ENCODE results near the gene CLK4.

Gene CLK4

DNA sequence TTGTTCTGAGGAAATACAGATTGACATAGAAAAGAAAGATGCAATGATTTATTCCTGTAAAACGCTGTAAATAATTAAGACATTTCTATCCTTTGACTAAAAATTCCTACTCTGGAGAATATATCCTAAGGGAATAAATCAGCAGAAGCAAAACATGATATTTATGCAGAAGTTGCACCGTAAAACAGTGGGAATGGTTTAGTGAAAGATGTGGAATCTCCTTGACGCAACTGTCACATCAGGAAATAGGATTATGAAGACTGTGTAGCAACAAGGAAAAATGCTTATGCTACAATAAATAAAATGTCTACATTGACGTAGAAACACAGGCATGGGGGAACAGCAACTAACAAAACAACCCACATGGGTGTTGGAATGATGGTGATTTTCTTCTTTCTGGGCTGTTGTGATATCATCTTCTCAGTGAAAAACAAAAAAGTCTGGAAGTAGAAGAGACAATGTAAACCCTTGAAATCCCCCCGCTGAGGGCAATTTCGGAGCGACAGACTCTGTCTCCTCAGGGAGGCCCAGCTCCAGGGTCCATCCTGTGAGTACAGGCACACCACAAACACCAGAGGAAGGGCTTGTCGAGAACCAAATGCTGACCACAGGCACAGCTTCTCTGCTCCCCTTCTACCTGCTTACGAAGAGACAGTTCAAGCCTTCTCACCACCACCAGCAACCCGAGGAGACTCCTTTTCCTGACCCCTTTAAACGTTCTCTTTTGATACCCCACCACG is 61.9 kb downstream of the CLK4 start:
- H3K27me3 Mint-ChIP-seq: peaks cover 41 to 60% of the 10 kb centered on the region in 2 donors
- H3K4me1 Mint-ChIP-seq: peaks cover 0 to 5% of the 10 kb centered on the region in 2 donors
- no peak for DNase-seq
- no peak overlapping the region for H3K4me3 Mint-ChIP-seq
- H3K9me3 Mint-ChIP-seq: peaks cover 3 to 4% of the 10 kb centered on the region in 2 donors
- peaks cover 2 to 3% of the 10 kb centered on the region in 2 donors for H3K36me3 Mint-ChIP-seq
- no peak overlapping the region for H3K27ac Mint-ChIP-seq
- no peak for ATAC-seq (replicated peaks)

DNA sequence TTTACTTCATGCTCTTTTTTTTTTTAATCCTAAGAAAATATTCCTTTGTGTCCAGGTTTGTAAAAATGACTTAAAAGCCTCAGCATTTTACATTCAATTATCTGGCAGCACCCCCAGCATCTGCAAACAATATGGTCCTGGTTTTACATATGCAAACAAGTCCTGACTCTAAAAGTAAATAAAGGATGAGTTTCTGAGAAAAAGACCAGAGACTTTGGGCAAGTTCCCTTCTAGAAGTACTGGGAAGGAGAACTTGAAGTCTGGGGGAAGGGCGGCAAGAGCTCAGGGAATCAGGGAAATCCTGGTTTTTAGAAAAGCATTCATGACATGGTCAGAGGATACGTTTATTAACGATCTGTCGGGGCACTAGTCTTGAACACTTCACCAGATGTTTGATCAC is 62.5 kb downstream of the CLK4 start:
- ATAC-seq (replicated peaks) (no peak), DNase-seq (no peak)
- H3K27me3 Mint-ChIP-seq: peaks cover 41 to 60% of the 10 kb centered on the region in 2 donors
- peaks cover 0 to 8% of the 10 kb centered on the region in 2 donors for H3K4me1 Mint-ChIP-seq
- H3K36me3 Mint-ChIP-seq: peaks cover 2 to 3% of the 10 kb centered on the region in 2 donors
- H3K27ac Mint-ChIP-seq: no peak overlapping the region
- peaks cover 3 to 4% of the 10 kb centered on the region in 2 donors for H3K9me3 Mint-ChIP-seq
- H3K4me3 Mint-ChIP-seq: no peak overlapping the region

DNA sequence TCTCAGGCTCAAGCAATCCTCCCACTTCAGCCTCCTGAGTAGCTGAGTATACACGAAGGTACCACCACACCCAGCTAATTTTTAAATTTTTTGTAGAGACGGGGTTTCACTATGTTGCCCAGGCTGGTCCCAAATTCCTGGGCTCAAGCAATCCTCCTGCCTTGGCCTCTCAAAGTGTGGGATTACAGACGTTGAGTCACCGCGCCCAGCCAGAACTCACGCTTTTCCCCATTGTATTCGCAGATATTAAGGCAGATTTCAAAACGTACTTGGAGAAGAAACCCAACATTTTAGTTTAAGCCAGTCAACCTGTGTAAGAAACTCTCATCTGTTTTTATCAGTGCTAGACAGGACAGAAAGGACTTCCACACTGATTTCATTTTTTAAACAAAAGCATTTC is 63.2 kb downstream of the CLK4 start:
- H3K4me3 Mint-ChIP-seq: no peak overlapping the region
- ATAC-seq (replicated peaks): no peak
- no peak overlapping the region for H3K27ac Mint-ChIP-seq
- peaks cover 2 to 3% of the 10 kb centered on the region in 2 donors for H3K36me3 Mint-ChIP-seq
- DNase-seq: no peak
- H3K27me3 Mint-ChIP-seq: peaks cover 43 to 58% of the 10 kb centered on the region in 2 donors
- peaks cover 3 to 4% of the 10 kb centered on the region in 2 donors for H3K9me3 Mint-ChIP-seq
- H3K4me1 Mint-ChIP-seq: peaks cover 0 to 8% of the 10 kb centered on the region in 2 donors

DNA sequence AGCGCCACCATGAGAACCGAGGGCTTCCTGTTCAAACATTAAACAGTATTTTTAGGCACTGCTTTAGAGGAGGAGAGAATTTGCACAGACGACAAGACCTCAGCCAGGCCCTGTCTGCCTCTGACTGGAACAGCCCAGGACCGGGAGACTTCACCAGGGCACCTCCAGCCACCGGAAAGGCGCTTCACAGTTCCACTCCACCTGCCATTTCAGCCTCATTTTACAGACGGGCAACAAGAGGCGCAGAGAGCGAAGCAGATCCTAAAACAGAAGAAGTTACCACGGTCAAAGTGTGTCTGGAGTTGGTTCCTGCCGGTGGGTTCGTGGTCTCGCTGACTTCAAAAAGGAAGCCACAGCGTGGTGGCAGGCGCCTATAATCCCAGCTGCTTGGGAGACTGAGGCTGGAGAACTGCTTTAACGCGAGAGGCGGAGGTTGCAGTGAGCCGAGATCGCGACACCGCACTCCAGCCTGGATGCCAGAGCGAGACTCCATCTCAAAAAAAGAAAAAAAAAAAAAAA is 65.0 kb downstream of the CLK4 start:
- peaks cover 0 to 8% of the 10 kb centered on the region in 2 donors for H3K4me1 Mint-ChIP-seq
- H3K4me3 Mint-ChIP-seq: no peak overlapping the region
- DNase-seq: no peak
- H3K27ac Mint-ChIP-seq: no peak overlapping the region
- H3K9me3 Mint-ChIP-seq: peaks cover 3 to 4% of the 10 kb centered on the region in 2 donors
- no peak for ATAC-seq (replicated peaks)
- H3K27me3 Mint-ChIP-seq: peaks cover 40 to 50% of the 10 kb centered on the region in 2 donors
- H3K36me3 Mint-ChIP-seq: peaks cover 2 to 3% of the 10 kb centered on the region in 2 donors

DNA sequence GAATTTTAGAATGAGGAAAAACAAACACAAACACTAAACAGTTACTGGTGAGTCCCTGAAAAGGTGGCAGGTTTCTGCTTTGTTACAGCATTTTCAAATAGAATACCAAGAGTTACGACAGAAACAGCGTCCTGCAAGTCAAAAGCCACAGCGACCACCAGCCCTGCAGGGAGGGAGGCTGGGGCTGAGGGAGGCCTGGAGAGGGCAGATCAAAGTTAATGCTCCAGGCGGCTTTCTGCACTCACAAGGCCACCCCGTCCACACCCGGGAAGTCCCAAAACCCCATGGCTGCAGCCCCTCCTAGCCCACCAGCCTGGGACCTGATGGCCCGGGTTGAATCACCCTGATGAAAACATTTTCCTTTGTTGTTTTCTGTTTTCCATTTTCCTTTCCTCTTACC is 65.9 kb downstream of the CLK4 start:
- H3K27me3 Mint-ChIP-seq: peaks cover 42 to 50% of the 10 kb centered on the region in 2 donors
- no peak overlapping the region for H3K4me3 Mint-ChIP-seq
- peaks cover 3 to 4% of the 10 kb centered on the region in 2 donors for H3K9me3 Mint-ChIP-seq
- H3K27ac Mint-ChIP-seq: no peak overlapping the region
- peaks cover 2 to 3% of the 10 kb centered on the region in 2 donors for H3K36me3 Mint-ChIP-seq
- no peak for DNase-seq
- ATAC-seq (replicated peaks): no peak
- H3K4me1 Mint-ChIP-seq: peaks cover 0 to 8% of the 10 kb centered on the region in 2 donors

DNA sequence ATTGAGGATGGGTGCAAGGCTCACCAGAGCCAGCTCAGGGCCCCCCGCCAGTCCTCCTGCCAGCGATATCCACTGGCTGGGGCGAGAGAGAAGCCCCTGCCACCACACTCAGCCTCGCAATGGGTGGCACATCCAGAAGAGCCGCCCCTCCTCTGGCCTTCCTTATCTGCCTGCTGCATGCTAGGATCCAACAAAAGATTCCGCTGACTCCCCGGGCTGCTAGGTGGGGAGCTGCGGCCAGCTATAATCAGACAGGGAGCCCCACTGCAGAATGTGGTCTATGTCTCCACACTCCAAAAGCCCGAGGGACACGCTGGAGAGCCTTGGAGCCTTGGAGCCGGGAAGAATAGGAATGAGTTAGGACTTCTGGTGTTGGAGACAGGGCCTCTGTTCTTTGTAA is 69.4 kb downstream of the CLK4 start:
- no peak overlapping the region for H3K27ac Mint-ChIP-seq
- peaks cover 0 to 8% of the 10 kb centered on the region in 2 donors for H3K4me1 Mint-ChIP-seq
- ATAC-seq (replicated peaks): no peak
- peaks cover 2 to 3% of the 10 kb centered on the region in 2 donors for H3K36me3 Mint-ChIP-seq
- peaks cover 32 to 42% of the 10 kb centered on the region in 2 donors for H3K27me3 Mint-ChIP-seq
- no peak for DNase-seq
- no peak overlapping the region for H3K4me3 Mint-ChIP-seq
- H3K9me3 Mint-ChIP-seq: peaks cover 3 to 4% of the 10 kb centered on the region in 2 donors

DNA sequence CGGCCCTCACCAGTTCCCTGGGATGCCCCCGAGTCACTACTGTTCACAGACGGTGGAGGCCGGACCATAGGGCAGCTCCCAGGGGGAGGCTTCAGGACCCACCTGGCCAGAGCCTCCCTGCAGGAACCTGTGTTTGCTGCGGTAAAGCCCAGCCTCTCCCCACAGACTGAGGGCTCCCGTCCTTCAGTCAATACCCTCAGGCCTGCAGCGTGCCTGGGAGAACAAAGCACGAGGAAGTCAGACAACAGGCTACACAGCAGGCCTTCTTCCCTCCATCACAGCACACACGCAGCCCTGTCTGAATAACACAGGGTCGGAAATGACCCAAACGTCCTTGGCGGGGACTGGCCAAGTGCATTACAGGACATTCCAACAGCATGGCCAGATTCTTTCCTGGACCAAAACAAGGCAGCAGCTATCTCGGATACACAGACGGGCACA is 71.1 kb downstream of the CLK4 start:
- peaks cover 0 to 8% of the 10 kb centered on the region in 2 donors for H3K4me1 Mint-ChIP-seq
- H3K4me3 Mint-ChIP-seq: no peak overlapping the region
- H3K9me3 Mint-ChIP-seq: no peaks in the 10 kb centered on the region
- ATAC-seq (replicated peaks) (no peak), DNase-seq (no peak)
- no peak overlapping the region for H3K27ac Mint-ChIP-seq
- no peaks in the 10 kb centered on the region for H3K36me3 Mint-ChIP-seq
- H3K27me3 Mint-ChIP-seq: peaks cover 37 to 49% of the 10 kb centered on the region in 2 donors

DNA sequence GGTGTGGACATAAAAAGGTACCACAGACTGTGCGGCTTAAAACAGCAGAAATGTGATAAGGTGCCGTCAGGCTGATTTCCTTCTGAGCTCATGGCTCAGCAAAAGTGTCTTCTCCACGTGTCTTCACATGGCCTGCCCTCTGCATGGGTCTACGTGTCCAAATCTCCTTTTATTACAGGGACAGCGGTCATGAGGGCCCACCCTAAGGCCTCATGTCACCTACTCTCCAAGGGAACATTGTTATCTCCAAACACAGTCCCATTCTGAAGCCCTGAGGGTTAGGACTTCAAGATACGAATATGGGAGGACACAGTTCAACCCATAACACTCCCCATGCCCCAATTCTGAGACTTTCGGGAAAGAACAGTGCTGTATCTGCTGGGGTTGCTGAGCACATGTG is 71.8 kb downstream of the CLK4 start:
- ATAC-seq (replicated peaks) (no peak), DNase-seq (no peak)
- Mint-ChIP-seq H3K27me3 (peaks cover 31 to 43% of the 10 kb centered on the region in 2 donors), H3K36me3 (no peaks in the 10 kb centered on the region), H3K9me3 (no peaks in the 10 kb centered on the region), H3K4me3 (no peak overlapping the region), H3K4me1 (peaks cover 0 to 4% of the 10 kb centered on the region in 2 donors), H3K27ac (no peak overlapping the region)

DNA sequence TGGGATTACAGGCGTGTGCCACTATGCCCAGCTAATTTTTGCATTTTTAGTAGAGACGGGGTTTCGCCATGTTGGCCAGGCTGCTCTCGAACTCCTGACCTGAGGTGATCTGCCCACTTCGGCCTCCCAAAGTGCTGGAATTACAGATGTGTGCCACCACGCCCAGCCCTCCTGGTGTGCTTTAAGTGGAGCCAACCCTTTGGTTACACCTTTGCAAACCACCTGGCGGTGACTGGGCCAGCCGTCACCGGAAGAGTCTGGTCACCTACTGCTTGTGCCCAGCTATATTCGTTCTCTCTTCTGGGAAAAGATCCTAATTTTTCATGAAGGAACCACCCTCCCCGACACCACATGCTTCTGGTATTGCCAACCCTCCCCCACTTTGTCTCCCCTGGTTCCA is 72.5 kb downstream of the CLK4 start:
- no peak overlapping the region for H3K4me3 Mint-ChIP-seq
- no peaks in the 10 kb centered on the region for H3K9me3 Mint-ChIP-seq
- no peaks in the 10 kb centered on the region for H3K36me3 Mint-ChIP-seq
- no peaks in the 10 kb centered on the region for H3K4me1 Mint-ChIP-seq
- H3K27ac Mint-ChIP-seq: no peak overlapping the region
- H3K27me3 Mint-ChIP-seq: peaks cover 24 to 36% of the 10 kb centered on the region in 2 donors
- ATAC-seq (replicated peaks): no peak
- no peak for DNase-seq

DNA sequence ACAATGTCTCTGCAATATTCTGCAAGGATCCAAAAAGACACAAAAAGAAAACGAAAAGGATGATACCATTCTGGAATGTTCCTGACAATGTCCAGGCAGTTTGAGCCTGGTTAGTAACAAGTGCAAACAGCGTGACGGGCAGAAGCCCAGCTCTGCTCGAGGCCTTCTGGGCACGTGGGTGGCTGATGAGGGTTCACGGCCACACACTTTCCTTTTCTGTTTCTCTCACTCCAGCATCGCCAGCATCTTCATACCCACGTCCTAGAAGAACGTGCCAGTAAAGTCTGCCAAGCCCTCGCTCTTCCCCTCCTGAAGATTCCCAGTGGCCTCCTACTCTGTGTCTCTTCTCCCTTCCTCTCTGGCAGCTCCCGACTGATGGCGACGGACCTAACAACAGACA is 73.3 kb downstream of the CLK4 start:
- DNase-seq: no peak
- Mint-ChIP-seq H3K27me3 (peaks cover 19 to 31% of the 10 kb centered on the region in 2 donors), H3K4me3 (no peak overlapping the region), H3K4me1 (no peaks in the 10 kb centered on the region), H3K9me3 (no peaks in the 10 kb centered on the region), H3K36me3 (no peaks in the 10 kb centered on the region), H3K27ac (no peak overlapping the region)
- no peak for ATAC-seq (replicated peaks)

Data from stimulated activated naive B cell treated with anti-CD40 and anti-IgM and Interleukin-4, amounts not matched to agents 10 μg/mL and 1 μg/mL and 100 μg/mL, for 72 hours (primary cell).